ENCODE data around the gene AIF1L. TPM values are rescaled to one million over a fixed set of nuclear protein-coding genes. Genes with fewer than 3 reads are reported as not detected.

The AIF1L gene
- total and polyA plus RNA-seq, 2 of the 13 experiments (the other 11 are each of a cell fraction or from before 2014, with no cell fraction given) = 12.4 to 36.5 TPM

- in situ Hi-C loops (cut with HindIII; ENCODE audit: extremely low pct_ligation_motif_present, low pct_unique_long_range_greater_than_20kb) (no loop called here), intact Hi-C loops (cut with micrococcal nuclease; ENCODE audit: unreplicated experiment) (loop anchor here (2.0 kb wide), 1 partner anchor 14 kb away; no protein-coding TSS in a partner anchor)
- Histone ChIP-seq H3K9ac (ENCODE audit: insufficient read depth, low read depth, low read length) (no peak overlapping the region), H2AFZ (ENCODE audit: low read length) (no peak overlapping the region), H3K4me3 (replicated peaks in 1 of 3; ENCODE audit: insufficient read depth in 1 of 3, low read depth in 2 of 3, low read length in 3 of 3) (no peak overlapping the region), H3K9me3 (ENCODE audit: low read length) (no peaks in the 10 kb centered on the region), H3K4me2 (ENCODE audit: low read depth, low read length) (no peak overlapping the region), H3K4me1 (ENCODE audit: insufficient read depth, low read length) (no peaks in the 10 kb centered on the region), H3K79me2 (ENCODE audit: insufficient read depth, low read length) (peaks cover 2% of the 10 kb centered on the region), H4K20me1 (ENCODE audit: insufficient read depth, low read length) (peaks cover 4% of the 10 kb centered on the region; the same call in 1 of the 2 replicates), H3K27ac (ENCODE audit: extremely low read length, insufficient read depth, low read length) (no peak overlapping the region), H3K27me3 (ENCODE audit: control insufficient read depth in 1 of 2, insufficient read depth in 2 of 2, low read length in 2 of 2) (no peaks in the 10 kb centered on the region), H3K36me3 (replicated peaks in 1 of 2; ENCODE audit: control insufficient read depth in 1 of 2, insufficient read depth in 2 of 2, low read length in 2 of 2) (peaks cover 16 to 68% of the 10 kb centered on the region in 2 experiments; a peak in 4 of 5 replicates)
- ChIA-PET CTCF (ENCODE audit: low intra/inter-chr PET ratio, low total read pairs) (no interaction called here), POLR2A (no interaction called here)
- ATAC-seq (no peak), FAIRE-seq (no peak), DNase-seq (ENCODE audit: low spot score) (no peak)
- BruUV-seq (replicated peaks) = no TSS peak
- 87% methylated on average over 6 of the region's 6 CpGs for WGBS (ENCODE audit: low lambda C conversion rate)
- TF ChIP-seq ZNF775 (CRISPR knock-in tag; IDR thresholded peaks at IDR 0.05; ENCODE audit: borderline replicate concordance) (no peak), NFATC3 (CRISPR knock-in tag; IDR thresholded peaks at IDR 0.05) (no peak), TAF1 (CRISPR knock-in tag; IDR thresholded peaks at IDR 0.05) (no peak), FIP1L1 (IDR thresholded peaks at IDR 0.05; ENCODE audit: borderline replicate concordance, insufficient read depth, low read depth, low read length) (no peak), ZNF10 (CRISPR knock-in tag; IDR thresholded peaks at IDR 0.05; ENCODE audit: borderline replicate concordance, low read depth) (no peak), PHB2 (IDR thresholded peaks at IDR 0.05; ENCODE audit: partially characterized antibody) (no peak), NAIF1 (CRISPR knock-in tag; IDR thresholded peaks at IDR 0.05; ENCODE audit: borderline replicate concordance) (no peak), HNF1A (IDR thresholded peaks at IDR 0.05; ENCODE audit: low read depth) (no peak), HNF1A (CRISPR knock-in tag; IDR thresholded peaks at IDR 0.05; ENCODE audit: borderline replicate concordance) (no peak), XRCC5 (optimal IDR thresholded peaks at IDR 0.05; ENCODE audit: low read length) (no peak), ZNF136 (CRISPR knock-in tag; IDR thresholded peaks at IDR 0.05; ENCODE audit: low read depth) (no peak), ZFAT (CRISPR knock-in tag; conservative IDR thresholded peaks at IDR 0.05) (no peak), SMYD3 (CRISPR knock-in tag; IDR thresholded peaks at IDR 0.05) (no peak), E2F2 (CRISPR knock-in tag; IDR thresholded peaks at IDR 0.05; ENCODE audit: borderline replicate concordance) (no peak), ZNF850 (CRISPR knock-in tag; conservative IDR thresholded peaks at IDR 0.05) (no peak), BCLAF1 (IDR thresholded peaks at IDR 0.05) (no peak), KLF11 (CRISPR knock-in tag; IDR thresholded peaks at IDR 0.05) (no peak), EEA1 (CRISPR knock-in tag; IDR thresholded peaks at IDR 0.05; ENCODE audit: borderline replicate concordance) (no peak)
Observed at GRCh38 chr9:131167146-131167692, 70.9 kb downstream of the AIF1L start.
